NCI-H187 treated with DMSO at 0.1 percent for 48 hours (cell line): Measurements from ENCODE around the gene GPATCH1.
"Not testable (repeated sequence)": the region's sequence is repeated elsewhere in the genome, so short reads cannot be mapped to it uniquely, and the experiment has no call there.

ENCODE experiments used
- DNase-seq: peaks from one replicate; lab custom pipeline; 2025; lab: John Stamatoyannopoulos, UW

Gene GPATCH1

DNA sequence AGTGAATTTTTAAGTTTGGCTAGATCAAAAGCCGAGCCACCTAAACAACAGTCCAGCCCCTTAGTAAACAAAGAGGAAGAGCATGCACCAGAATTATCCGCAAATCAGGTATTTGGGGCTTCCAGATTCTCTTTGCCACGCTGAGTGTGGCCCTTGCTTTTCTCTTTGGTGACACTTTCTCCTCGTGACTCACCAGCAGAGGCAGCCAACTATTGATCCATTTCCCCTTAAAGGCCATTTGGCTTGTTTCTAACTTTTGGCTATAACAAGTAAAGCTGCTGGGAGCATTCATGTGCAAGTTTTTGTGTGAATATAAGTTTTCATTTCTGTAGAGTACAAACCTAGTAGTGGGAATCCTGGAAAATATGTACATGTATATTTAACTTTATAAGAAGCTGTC, 33.3 kb downstream of the GPATCH1 start:
- no peak for DNase-seq

DNA sequence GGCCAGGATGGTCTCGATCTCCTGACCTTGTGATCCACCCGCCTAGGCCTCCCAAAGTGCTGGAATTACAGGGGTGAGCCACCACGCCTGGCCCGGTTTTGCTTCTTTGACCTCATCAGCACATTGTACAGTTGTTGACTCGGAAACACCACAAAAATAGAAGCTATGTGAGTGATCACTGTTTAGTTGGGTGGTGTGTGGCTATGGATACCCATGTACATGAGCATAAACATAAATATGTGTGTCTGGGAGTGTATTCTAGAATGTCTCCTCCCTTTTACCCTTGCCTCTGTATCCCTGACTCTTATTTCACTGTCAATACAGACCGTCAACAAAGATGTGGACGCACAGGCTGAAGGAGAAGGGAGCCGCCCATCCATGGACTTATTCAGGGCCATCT, 36.5 kb downstream of the GPATCH1 start:
- no peak for DNase-seq

- no peak for DNase-seq
These were observed 37.7 kb downstream of the GPATCH1 start for GRCh38 chr19:33118643-33119042.

GRCh38 chr19:33124207-33125098, 43.5 kb downstream of the GPATCH1 start:
- DNase-seq, result no peak

DNA sequence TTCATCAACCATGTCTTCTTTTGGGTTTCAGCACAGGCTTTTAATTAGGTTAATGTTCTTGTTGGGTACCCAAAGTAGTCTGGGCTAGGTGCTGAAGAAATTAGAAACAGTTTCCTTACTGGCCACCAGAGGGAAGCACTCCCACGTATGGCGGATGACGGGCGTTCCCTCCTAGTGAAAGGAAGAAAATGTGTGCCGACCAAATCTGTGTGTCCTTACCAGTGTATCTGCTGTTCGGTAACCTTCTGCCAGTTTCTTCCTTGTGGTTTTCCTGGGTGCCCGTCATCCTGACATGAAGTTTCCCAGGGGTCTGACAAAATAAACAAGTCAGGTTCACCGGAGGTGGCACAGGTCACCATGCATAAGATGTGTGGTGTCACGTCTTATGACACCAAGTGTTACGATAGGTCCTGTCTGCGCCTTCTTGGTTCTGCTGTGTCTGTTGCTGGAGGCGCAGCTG, 45.0 kb downstream of the GPATCH1 start:
- DNase-seq, result no peak

DNA sequence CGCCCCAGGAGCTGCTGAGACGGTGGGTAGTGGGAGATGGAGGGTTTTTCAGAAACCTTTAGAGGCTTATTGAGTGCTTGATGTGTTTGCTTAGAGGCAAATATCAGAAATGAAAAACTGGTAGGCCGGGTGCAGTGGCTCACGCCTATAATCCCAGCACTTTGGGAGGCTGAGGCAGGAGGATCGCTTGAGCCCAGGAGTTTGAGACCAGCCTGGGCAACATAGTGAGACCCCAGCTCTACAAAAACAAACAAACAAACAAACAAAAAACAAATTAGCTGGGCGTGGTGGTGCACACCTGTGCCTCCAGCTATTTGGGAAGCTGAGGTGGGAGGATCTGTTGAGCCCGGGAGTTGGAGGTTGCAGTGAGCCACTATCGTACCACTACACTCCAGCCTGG, 45.7 kb downstream of the GPATCH1 start:
- DNase-seq, result not testable (repeated sequence)

DNA sequence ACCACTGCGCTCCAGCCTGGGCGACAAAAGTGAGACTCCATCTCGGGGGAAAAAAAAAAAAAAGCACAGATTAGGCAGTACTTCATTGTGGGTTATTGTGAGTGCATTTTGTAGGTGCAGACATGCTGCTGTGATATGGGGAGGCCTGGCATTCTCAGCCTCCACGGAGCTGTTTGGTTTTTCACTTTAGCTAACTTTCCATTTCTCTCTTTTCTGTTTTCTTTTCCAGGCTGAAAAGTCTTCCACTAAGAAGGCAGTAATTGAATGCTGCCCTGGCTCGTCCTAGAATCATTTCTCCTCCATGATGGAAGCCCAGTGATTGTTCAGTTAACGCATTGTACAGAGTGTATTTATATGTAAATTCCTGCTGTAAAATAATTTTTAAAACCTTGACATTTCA, 48.9 kb downstream of the GPATCH1 start:
- no peak for DNase-seq

DNA sequence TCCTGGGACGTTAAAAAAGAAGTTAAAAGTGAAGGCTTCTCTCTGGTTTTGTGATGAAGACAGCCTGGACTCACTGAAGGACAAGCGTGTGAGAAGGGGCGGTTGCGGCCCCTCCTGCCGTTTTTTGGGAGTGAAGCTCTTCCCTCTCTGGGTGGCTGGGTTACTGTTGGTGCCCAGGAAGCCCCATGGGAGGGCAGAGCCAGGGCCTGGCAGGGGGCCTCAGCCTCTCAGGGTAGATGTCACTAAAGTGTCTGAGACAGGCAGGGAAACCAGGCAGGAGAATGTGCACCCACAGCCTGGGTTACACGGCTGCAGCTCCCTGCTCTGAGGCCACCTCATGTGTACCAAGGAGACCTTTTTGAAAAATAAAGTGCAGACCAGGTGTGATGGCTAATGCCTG, 49.5 kb downstream of the GPATCH1 start:
- no peak for DNase-seq

DNA sequence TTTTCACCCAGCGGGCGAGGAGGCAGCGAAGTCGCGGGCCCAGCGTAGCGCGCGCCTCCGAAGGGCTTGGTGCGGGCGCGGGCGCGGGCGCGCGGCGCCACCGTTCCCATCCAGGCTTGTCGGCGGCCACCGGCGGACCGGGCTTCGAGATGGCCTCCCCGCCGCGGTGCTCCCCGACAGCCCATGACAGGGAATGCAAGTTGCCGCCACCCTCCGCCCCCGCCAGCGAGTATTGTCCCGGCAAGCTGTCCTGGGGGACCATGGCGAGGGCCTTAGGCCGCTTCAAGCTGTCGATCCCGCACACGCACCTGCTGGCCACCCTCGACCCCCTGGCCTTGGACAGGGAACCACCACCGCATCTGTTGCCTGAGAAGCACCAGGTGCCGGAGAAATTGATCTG, 51.0 kb downstream of the GPATCH1 start, which contains the start of gene WDR88:
Gene WDR88 (plus strand): TSS at position 94 of the 400 bp plus-strand sequence. CDS start 56 bp downstream, at position 150.
- no peak for DNase-seq

GRCh38 chr19:33132425-33132824, 51.4 kb downstream of the GPATCH1 start:
- no peak for DNase-seq

DNA sequence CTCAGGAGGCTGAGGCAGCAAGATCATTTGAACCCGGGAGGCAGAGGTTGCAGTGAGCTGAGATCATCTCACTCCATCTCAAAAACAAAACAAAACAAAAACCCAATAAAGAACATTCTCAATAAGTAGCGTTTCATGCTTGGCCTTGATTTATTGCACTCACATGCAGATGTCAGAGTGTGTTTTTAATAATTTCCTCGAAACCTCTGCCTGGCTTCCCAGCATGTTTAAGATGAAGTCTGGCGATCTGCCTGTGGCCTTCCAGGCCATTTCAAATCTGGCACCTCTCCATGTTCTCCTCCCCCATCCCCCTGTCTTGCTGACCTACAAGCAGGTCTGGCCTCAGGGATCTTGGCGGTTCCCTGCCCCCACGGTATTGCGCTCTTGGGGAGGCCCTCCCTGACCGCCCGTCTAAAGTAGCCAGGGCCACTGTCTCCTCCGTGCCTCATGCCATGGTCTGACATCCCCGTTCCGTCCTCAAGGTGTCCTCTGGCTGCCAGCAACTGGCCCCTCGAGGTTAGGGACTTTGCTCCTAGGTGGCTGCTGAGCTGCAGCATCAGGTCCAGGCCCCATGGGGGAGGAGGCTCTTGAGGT, 52.6 kb downstream of the GPATCH1 start:
- no peak for DNase-seq

DNA sequence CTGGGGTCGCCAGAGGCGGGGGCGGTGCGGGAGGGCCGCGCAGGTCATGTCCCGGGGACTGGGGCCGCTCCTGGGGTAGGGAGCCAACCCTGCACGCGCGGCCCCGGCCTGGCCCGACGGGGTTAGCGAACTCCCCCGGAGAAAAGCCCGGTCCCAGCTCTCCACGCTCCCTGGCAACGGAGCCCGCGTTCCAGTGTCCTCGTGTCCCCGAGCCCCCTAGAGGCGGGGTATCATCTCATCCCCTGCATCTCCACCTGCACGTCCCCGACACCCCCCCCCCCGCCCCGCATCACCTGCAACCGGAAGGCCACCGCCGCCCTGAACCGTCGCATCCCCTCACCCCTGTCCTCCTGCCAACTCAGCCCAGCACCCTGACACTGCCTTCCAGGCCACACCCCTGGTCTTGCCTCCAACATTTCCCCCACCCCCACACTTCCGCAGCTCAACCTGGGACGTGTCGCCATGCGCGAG, 53.6 kb downstream of the GPATCH1 start:
- no peak for DNase-seq

DNA sequence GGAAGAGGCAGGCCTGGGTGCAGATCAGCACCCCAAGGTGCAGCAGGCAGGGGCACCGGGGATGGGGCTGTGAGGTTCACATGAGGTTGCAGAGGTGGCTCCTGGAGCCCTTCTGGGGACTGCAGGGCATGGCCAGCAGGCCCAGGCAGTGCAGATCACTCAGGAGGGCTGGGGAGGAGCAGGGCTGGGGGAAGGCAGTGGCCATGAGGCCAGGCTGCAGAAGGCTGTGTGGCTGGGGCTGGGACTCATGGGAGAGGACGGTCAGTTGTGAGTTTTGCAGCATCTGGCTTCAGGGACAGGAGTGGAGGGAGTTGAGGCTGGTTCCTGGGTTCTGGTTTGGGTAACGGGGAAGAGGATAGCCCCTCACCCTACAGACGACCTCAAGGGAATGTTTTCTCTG, 58.2 kb downstream of the GPATCH1 start:
- DNase-seq, result no peak

DNA sequence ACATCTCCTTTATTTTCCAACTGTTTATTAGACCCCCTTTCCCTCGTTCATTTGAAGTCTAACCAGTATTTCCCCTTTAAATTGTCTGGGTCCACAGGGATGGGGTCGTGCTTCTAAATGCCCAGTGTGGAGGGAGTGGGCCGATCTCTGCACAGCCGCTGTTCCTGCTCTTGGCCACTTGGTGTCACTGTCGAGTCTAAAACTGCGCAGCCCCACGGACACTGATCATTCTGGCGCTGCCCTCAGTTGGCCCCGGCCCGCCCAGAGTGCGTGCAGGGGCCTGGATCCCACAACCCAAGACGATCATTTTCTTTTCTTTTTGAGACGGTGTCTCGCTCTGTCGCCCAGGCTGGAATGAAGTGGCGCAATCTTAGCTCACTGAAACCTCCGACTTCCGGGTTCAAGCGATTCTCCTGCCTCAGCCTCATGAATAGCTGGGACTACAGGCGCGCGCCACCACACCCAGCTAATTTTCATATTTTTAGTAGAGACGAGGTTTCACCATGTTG, 63.0 kb downstream of the GPATCH1 start:
- peak; percentile 21 for DNase-seq

- DNase-seq, result no peak
These were observed 65.2 kb downstream of the GPATCH1 start for GRCh38 chr19:33146209-33146608.

DNA sequence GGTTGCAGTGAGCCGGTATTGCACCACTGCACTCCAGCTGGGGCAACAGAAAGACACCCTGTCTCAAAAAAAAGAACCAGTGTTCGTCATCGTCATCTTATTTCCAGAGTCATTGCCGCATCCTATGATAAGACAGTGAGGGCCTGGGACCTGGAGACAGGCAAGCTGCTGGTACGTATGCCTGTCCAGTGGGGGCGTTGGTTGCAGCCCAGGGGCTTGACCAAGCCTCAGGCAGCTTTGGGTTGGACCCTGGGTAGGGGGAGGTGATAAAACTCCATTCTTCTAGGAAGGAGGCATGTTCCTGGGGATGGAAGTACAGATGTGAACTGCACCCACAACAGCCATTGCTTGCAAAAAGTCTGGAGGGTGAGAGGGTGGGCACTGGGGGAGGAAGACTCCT, 66.6 kb downstream of the GPATCH1 start:
- no peak for DNase-seq

DNA sequence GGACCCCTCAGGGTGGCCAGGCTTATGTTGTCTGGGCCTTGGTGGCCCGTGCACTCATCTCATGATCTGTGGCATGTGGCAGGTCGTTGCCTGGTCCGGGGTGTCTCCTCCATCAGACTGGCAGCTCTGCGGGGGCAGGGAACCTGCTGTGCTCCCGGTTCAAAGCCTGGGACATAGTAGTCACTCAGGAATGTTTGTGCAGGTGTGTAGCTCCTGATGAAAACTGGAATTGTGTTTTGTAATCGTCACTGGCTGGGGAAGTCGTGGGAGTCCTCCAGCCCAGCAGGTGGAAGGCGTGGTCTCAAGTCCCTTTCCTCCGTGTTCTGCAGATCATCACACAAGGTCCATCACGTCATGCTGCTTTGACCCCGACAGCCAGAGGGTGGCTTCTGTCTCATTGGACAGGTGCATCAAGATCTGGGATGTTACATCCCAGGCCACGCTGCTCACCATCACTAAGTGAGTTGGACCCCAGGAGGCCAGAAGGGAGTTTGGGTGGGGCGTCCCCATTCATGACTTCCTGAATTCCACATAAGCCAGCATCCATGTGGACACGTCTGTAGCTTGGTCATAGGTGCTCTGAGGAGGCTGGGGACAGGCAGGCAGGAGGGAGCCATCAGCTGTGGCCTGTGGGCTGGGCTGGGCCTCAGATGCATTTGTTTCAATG, 70.0 kb downstream of the GPATCH1 start:
- no peak for DNase-seq

DNA sequence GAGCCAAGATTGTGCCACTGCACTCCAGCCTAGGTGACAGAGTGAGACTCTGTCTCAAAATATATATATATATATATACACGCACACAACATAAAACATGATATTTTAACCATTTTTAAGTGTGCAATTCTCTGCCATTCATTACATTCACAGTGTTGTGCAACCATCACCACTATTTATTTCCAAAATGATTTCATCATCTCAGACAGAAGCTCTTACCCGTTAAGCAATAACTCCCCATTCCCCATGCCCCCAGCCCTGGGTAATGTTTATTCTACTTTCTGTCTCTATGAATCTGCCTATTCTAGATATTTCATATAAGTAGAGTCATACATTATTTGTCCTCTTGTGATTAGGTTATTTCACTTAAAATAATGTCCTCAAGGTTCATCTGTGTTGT, 71.2 kb downstream of the GPATCH1 start:
- no peak for DNase-seq

GRCh38 chr19:33152625-33153024, 71.6 kb downstream of the GPATCH1 start:
- DNase-seq, result not testable (repeated sequence)

DNA sequence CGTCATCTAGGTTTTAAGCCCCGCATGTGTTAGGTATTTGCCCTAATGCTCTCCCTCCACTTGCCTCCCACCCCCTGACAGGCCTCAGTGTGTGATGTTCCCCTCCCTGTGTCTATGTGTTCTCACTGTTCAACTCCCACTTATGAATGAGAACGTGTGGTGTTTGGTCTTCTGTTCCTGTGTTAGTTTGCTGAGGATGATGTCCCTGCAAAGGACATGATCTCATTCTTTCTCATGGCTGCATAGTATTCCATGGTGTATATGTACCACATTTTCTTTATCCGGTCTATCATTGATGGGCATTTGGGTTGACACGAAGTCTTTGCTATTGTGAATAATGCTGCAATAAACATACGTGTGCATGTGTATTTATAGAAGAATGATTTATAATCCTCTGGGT, 73.3 kb downstream of the GPATCH1 start:
- DNase-seq, result not testable (repeated sequence)

DNA sequence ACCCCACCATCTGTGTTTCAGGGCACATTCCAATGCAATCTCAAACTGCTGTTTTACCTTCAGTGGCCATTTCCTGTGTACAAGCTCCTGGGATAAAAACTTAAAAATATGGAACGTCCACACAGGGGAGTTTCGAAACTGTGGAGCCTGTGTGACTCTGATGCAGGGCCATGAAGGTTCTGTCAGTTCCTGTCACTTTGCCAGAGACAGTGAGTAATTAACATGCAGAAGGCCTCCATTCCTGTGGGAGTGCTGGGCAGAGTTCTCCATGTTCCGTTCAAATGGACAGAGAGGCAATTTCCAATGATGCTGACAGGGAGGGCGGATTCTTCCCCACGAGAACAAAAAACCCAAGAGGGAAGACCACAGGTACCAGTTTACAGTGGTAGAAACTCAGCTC, 75.4 kb downstream of the GPATCH1 start:
- DNase-seq, result no peak

- DNase-seq, result no peak
These were observed 76.9 kb downstream of the GPATCH1 start for GRCh38 chr19:33157906-33158305.
